Pancreas (tissue), 10 donors: ENCODE measurements around the gene ATRN. TPM values are rescaled to one million over a fixed set of nuclear protein-coding genes. Genes with fewer than 3 reads are reported as not detected.

ENCODE experiments used
- ATAC-seq, 4 donors: fragments of 200-7000 bp; cut with Tn5 transposase; one replicate each; pipeline versions ENCODE4 v1.8.0 to v1.9.1; 2020; ENCODE audit warnings: mild to moderate bottlenecking in 4 of 4, moderate library complexity in 4 of 4
- DNase-seq, 6 donors: peaks; one replicate each; pipeline ENCODE4 v3.0.0-alpha.2; 2020
- FAIRE-seq: peaks from 2 replicates; lab custom pipeline; 2012; peaks lifted over from hg19 to GRCh38; lab: Jason Lieb, UNC
- H3K27ac ChIP-seq, 4 donors: fragments of 200-600 bp; sonication (generic); 1 replicate in 3 of 4; 2 replicates in 1 of 4; pipeline versions ENCODE4 v1.5.0 to v1.8.0; 2020
- H3K27me3 ChIP-seq, 4 donors: fragments of 200-600 bp; one replicate each; pipeline ENCODE4 v1.8.0; 2021
- H3K36me3 ChIP-seq, 3 donors: fragments of 200-600 bp; sonication (generic) in 1 of 3; one replicate each; pipeline versions ENCODE4 v1.5.0 to v1.8.0; 2020 to 2021
- H3K4me1 ChIP-seq, 3 donors: fragments of 200-600 bp; one replicate each; pipeline ENCODE4 v1.8.0; 2021
- H3K4me3 ChIP-seq, 4 donors: fragments of 200-600 bp; sonication (generic) in 2 of 4; one replicate each; pipeline versions ENCODE4 v1.5.0 to v1.8.0; 2020 to 2021
- H3K9me3 ChIP-seq, 4 donors: fragments of 200-600 bp; one replicate each; pipeline ENCODE4 v1.8.0; 2021
- WGBS, 2 donors: extraction: QIAGEN DNeasy Blood & Tissue Kit; methylation state at CpG; one replicate each; pipeline ENCODE4 v1.1.7; 2013; 5-methylcytosine and 5-hydroxymethylcytosine counted together
- intact Hi-C, 3 donors: fragments of 100-400 bp; cut with DNase I; formaldehyde crosslinking; loops; one replicate each; pipeline versions ENCODE4 v1.11.1 to v1.14.2; 2022
- polyA plus RNA-seq, 2 donors: library from polyadenylated mRNA; stranded (reverse); fragments of 200-250 nt; gene quantifications; one replicate each; pipeline ENCODE4 v1.2.3, GENCODE V29; 2013
- total RNA-seq, 6 donors: library from RNA; stranded (reverse); fragmentation: NEBNext Ultra II Directional in 4 of 6; extraction: Animal tissue kit (Norgen Biotek cat#: 25700) in 4 of 6; gene quantifications; one replicate each; pipeline versions ENCODE4 v1.2.1 to v1.2.4, GENCODE V29; 2021 to 2023
- TF ChIP-seq, protein P1 (sequence below), 4 donors: fragments of 200-600 bp; sonication (generic) in 3 of 4; IDR thresholded peaks; one replicate each; pipeline versions ENCODE4 v1.5.0 to v1.8.0; 2021; ENCODE audit warnings: antibody characterized with exemption in 4 of 4
- donor health status: healthy with polysubstance abuse.
- donor health status: DM: no; HTN: no; CAD: no; lungs with moderate emphysema.
- donor health status: DM: no; HTN: no; CAD: no.
- donor health status: control.
- donor health status: control.
- donor health status: Bipolar disorder and iron deficiency.
- donor health status: DM: yes; HTN: yes; CAD: no.
- donor health status: DM: no; HTN: no; CAD: no.
- donor health status: DM: no; HTN: no; CAD: no.
- donor health status: DM: yes; HTN: yes; CAD: no.

ATRN gene
- total and polyA plus RNA-seq, 8 donors: 3.6 to 30.4 (median 20.6) TPM

GRCh38 chr20:3446779-3447178, 24.0 kb upstream of the ATRN start:
- Histone ChIP-seq H3K4me1 (no peaks in the 10 kb centered on the region), H3K9me3 (no peaks in the 10 kb centered on the region), H3K27ac (no peak overlapping the region), H3K27me3 (no peaks in the 10 kb centered on the region), H3K4me3 (no peak overlapping the region), H3K36me3 (no peaks in the 10 kb centered on the region)
- TF ChIP-seq, protein P1, sequence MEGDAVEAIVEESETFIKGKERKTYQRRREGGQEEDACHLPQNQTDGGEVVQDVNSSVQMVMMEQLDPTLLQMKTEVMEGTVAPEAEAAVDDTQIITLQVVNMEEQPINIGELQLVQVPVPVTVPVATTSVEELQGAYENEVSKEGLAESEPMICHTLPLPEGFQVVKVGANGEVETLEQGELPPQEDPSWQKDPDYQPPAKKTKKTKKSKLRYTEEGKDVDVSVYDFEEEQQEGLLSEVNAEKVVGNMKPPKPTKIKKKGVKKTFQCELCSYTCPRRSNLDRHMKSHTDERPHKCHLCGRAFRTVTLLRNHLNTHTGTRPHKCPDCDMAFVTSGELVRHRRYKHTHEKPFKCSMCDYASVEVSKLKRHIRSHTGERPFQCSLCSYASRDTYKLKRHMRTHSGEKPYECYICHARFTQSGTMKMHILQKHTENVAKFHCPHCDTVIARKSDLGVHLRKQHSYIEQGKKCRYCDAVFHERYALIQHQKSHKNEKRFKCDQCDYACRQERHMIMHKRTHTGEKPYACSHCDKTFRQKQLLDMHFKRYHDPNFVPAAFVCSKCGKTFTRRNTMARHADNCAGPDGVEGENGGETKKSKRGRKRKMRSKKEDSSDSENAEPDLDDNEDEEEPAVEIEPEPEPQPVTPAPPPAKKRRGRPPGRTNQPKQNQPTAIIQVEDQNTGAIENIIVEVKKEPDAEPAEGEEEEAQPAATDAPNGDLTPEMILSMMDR (IDR thresholded peaks at IDR 0.05): no peak
- DNase-seq (no peak), FAIRE-seq (no peak), ATAC-seq (no peak)
- 89 to 95% methylated on average over 8 of the region's 8 CpGs for WGBS, 2 donors
- intact Hi-C loops: no loop called here

DNA sequence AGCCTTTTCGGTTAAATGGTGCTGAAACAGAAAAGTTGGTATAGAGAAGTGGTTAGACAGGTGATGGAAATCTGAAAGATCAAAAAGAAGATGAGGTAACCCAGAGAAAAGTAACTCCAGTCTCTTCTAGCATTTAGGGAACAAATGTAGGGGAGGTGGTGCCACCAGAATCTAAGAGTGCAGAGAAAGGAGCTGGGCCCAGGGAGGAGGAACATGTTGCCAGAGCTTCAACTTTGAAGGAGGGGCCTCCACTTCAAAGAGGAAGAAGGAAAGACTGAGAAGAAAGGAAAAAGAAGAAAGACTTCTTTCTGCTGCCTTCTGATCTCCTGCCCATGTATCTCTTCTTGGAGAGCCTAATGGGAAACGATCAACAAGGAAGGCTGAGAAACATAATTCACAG, 23.5 kb upstream of the ATRN start:
- FAIRE-seq (no peak), ATAC-seq (peak in 1 of 4 donors; percentile 25), DNase-seq (no peak)
- Histone ChIP-seq H3K36me3 (no peaks in the 10 kb centered on the region), H3K27ac (no peak overlapping the region), H3K9me3 (no peaks in the 10 kb centered on the region), H3K4me3 (no peak overlapping the region), H3K4me1 (no peaks in the 10 kb centered on the region), H3K27me3 (no peaks in the 10 kb centered on the region)
- intact Hi-C loops: no loop called here
- TF ChIP-seq, protein P1 (IDR thresholded peaks at IDR 0.05): no peak
- WGBS, 2 donors: 85 to 93% methylated on average over 2 of the region's 2 CpGs

GRCh38 chr20:3449319-3449718, 21.5 kb upstream of the ATRN start:
- TF ChIP-seq, protein P1 (IDR thresholded peaks at IDR 0.05): no peak
- FAIRE-seq (no peak), DNase-seq (no peak), ATAC-seq (no peak)
- H3K9me3 ChIP-seq: no peaks in the 10 kb centered on the region
- H3K4me3 ChIP-seq: no peak overlapping the region
- no peaks in the 10 kb centered on the region for H3K27me3 ChIP-seq
- intact Hi-C loops: no loop called here
- H3K36me3 ChIP-seq: no peaks in the 10 kb centered on the region
- no peaks in the 10 kb centered on the region for H3K4me1 ChIP-seq
- H3K27ac ChIP-seq: no peak overlapping the region
- WGBS, 2 donors: 79 to 81% methylated on average over 1 of the region's 1 CpG

- Histone ChIP-seq H3K27ac (no peak overlapping the region), H3K4me1 (no peaks in the 10 kb centered on the region), H3K36me3 (no peaks in the 10 kb centered on the region), H3K4me3 (no peak overlapping the region), H3K27me3 (no peaks in the 10 kb centered on the region), H3K9me3 (no peaks in the 10 kb centered on the region)
- ATAC-seq (no peak), FAIRE-seq (no peak), DNase-seq (no peak)
- TF ChIP-seq, protein P1 (IDR thresholded peaks at IDR 0.05): no peak
- intact Hi-C loops: no loop called here
- WGBS, 2 donors: 70 to 87% methylated on average over 2 of the region's 2 CpGs
Measured at GRCh38 chr20:3452136-3452535, 18.7 kb upstream of the ATRN start.

GRCh38 chr20:3452690-3453089, 18.1 kb upstream of the ATRN start:
- intact Hi-C loops: no loop called here
- 84 to 94% methylated on average over 4 of the region's 4 CpGs for WGBS, 2 donors
- no peak for FAIRE-seq

More at GRCh38 chr20:3452690-3453089, 18.1 kb upstream of the ATRN start:
- H3K36me3 ChIP-seq: no peaks in the 10 kb centered on the region
- DNase-seq: no peak
- no peaks in the 10 kb centered on the region for H3K9me3 ChIP-seq
- H3K27me3 ChIP-seq: no peaks in the 10 kb centered on the region
- no peak for ATAC-seq
- no peak overlapping the region for H3K4me3 ChIP-seq
- no peak overlapping the region for H3K27ac ChIP-seq
- H3K4me1 ChIP-seq: no peaks in the 10 kb centered on the region
- TF ChIP-seq, protein P1 (IDR thresholded peaks at IDR 0.05): no peak
